GM18507 (cell line): ENCODE data around the gene TLR9.

Experiments
- DNase-seq: peaks from one replicate; pipeline ENCODE4 v3.0.0; 2011; ENCODE audit warnings: low read depth; ENCODE audit not compliant: insufficient read length; ENCODE audit errors: extremely low spot score
- FAIRE-seq: peaks from 2 replicates; lab custom pipeline; 2011; peaks lifted over from hg19 to GRCh38; lab: Jason Lieb, UNC

Gene TLR9

GRCh38 chr3:52234516-52235447 lies 9.3 kb upstream of the TLR9 start:
- DNase-seq (no peak), FAIRE-seq (no peak)

- DNase-seq, result no peak
- FAIRE-seq, result no peak
Measured at GRCh38 chr3:52233968-52234367, 8.5 kb upstream of the TLR9 start.

DNA sequence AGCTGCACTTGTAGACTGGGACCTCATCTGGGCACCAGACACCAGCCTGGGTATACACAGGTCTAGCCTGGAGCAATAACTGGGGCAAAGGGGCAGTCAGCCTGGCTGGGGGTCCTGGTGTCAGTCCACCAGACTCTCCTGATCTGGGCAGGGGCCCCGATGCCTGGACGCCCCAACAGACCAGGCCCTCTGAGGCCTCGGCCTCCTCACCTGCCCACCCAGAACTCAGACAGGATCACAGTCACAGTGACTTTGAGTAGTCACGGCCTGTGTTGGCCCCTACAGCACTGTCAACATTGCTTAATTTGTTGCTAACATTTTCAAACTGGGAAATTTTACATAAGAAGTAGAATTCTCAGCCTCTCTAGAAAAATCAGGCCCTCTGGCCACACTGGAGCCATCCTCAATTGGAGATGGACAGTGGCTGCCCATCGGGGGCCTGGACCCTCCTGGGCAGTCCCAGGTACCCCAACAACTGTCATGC lies 7.7 kb upstream of the TLR9 start:
- FAIRE-seq, result no peak
- DNase-seq, result no peak

DNA sequence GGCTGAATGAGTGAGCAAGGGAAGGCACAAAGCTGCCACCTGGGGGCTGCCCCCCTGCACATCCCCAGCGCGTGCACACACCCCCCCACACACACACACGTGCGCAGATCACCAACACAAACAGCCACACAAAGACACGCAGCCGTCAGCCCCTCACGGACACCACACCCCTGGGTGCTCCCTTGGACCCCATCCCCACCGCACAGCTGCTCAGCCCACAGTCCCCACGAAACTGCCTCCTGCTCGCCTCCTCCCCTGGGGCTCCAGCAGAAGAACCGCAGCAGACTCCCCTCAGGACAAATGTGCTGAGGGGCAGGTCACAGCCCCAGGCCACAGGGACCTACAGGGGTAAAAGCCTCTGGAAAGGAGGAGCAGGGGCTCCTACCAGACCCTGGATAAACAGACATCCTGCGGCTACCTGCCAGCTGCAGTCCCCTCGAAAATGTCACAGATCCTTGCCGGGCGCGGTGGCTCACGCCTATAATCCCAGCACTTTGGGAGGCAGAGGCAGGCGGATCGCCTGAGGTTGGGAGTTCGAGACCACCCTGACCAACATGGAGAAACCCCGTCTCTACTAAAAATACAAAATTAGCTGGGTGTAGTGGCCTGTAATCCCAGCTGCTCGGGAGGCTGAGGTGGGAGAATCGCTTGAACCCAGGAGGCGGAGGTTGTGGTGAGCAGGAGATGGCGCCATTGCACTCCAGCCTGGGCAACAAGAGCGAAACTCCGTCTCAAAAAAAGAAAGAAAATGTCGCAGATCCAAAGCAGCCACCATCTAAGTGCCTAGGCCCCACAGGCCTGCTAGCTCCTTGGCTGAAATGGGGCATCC lies 7.0 kb upstream of the TLR9 start:
- FAIRE-seq (no peak), DNase-seq (no peak)

DNA sequence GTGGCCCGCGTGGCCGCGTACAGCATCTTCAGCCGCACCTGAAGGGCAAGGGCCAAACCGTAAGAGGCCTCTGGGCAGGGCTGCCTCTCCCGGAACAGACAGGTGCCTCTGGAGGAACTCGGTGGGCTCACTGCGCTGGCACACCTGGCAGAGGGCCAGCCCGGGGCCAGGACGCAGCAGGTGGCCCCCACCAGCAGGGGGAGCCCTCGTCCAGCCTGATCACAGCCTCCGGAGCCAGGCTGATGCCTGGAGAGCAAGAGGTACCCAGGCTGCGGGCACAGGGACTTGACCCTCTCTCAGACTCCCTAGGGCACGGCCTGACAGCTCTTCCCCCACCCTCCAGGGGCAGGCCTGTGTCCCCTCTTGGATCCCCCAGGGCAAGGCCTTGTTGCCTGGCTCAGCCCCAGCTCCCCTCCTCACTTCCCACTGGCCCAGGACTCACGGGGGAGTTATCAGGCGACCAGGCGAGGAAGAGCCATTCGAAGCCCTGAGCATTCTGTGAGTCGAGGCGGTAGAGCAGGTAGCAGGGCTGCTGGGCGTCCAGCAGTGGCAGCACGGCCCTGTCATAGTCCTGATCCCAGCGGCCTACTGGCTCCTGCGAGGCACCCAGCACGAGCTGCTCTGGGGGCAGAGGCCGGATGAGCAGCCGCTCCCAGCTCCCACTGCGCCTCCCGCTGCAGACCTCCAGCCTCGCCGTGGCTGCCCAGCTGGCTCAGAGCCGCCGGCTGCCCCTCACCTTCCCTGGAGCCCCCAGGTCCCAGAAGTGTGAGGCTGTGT lies 6.2 kb upstream of the TLR9 start:
- FAIRE-seq, result no peak

DNA sequence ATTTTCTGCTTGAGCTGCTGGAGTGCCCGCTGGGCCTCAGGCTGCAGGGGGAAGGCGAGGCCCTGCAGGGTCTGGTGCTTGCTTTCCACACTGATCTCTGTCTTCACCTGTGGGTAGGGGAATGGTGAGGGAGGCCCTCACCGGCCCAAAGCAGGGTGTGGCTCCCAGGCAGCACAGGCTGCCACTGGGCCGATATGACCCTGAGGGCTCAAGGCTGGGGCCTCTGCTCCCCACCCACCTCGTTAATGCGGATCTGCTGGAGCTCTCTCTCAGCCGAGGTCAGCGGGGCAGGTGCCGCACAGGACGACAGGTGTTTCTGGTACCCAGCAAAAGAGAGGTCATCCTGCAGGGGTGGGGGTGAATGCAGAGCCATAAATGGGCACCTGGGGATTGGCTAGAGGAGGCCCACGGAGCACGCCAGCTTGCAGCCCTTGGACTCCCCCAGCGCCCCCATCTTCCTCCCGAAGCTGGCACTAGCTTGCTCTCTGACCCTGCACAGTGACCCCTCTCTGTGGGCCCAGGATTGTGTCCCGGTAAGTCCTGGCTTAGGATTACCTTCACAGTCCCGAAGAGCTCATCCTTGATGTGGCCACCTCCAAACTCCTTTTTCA lies 5.5 kb upstream of the TLR9 start:
- no peak for FAIRE-seq
- DNase-seq, result no peak

More for the DNA sequence above, 6.2 kb upstream of the TLR9 start:
- no peak for DNase-seq

DNA sequence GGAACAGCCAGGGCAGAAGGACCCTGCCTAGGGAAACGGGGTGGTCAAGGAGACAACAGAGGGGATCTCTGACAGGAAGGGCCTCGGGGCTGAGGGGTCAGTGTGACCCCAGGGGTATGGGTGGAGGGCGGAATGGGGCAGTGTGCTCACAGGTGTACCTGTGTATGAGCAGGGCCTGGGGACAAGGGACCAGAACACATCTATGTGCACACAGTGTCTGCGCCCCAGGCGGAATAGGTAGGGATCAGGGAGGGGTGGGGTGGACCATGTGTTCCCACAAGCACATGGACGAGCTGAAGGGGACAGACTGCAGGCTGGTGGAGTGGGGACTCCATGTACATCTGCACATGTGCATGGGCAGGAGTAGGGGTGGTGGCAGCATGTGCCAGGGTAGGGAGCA lies 5.0 kb upstream of the TLR9 start:
- no peak for DNase-seq
- no peak for FAIRE-seq

GRCh38 chr3:52229656-52230055 lies 4.2 kb upstream of the TLR9 start:
- DNase-seq, result no peak
- FAIRE-seq, result no peak

GRCh38 chr3:52228751-52229291 lies 3.4 kb upstream of the TLR9 start:
- FAIRE-seq (no peak), DNase-seq (no peak)

DNA sequence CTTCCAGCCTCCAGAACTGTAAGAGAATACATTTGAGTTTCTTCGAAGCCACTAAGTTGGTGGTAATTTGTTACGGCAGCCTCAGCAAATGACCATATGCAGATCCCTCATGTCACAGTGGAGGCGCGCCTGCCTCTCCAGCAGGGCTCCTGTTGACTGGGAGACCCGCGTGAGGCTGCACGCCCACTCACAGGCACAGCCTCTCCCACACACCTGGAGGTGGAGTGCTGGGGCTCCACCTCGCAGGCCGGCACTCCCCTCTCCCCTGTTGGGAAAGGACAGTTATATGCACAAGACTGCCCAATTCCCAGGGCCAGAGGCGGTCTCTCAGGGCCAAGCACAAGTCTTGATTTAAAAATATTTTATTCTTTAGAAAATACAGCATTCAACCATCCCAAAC lies 2.8 kb upstream of the TLR9 start:
- no peak for DNase-seq
- no peak for FAIRE-seq

DNA sequence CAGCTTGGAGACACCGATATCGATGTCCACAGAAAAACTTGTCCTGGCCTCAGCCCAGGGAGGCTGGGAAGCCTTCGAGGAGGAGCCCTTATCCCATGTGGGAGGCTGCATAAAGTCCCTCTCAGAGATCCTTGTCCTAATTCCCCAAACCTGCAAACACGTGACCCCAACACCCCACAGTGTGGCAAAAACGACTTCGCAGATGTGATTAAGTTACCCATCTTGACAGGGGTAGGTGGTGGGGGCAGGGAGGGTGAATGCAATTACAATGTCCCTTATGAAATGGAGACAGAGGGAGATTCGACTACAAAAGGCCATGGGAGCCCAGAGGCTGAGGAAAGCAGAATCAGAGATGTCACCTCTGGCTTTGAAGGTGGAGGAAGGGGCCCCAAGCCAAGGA lies 2.3 kb upstream of the TLR9 start:
- DNase-seq, result no peak
- FAIRE-seq, result no peak

GRCh38 chr3:52227117-52227516 lies 1.7 kb upstream of the TLR9 start:
- FAIRE-seq, result no peak
- no peak for DNase-seq

- DNase-seq (no peak), FAIRE-seq (no peak)
Measured at GRCh38 chr3:52226229-52226817, 878 bp upstream of the TLR9 start.

DNA sequence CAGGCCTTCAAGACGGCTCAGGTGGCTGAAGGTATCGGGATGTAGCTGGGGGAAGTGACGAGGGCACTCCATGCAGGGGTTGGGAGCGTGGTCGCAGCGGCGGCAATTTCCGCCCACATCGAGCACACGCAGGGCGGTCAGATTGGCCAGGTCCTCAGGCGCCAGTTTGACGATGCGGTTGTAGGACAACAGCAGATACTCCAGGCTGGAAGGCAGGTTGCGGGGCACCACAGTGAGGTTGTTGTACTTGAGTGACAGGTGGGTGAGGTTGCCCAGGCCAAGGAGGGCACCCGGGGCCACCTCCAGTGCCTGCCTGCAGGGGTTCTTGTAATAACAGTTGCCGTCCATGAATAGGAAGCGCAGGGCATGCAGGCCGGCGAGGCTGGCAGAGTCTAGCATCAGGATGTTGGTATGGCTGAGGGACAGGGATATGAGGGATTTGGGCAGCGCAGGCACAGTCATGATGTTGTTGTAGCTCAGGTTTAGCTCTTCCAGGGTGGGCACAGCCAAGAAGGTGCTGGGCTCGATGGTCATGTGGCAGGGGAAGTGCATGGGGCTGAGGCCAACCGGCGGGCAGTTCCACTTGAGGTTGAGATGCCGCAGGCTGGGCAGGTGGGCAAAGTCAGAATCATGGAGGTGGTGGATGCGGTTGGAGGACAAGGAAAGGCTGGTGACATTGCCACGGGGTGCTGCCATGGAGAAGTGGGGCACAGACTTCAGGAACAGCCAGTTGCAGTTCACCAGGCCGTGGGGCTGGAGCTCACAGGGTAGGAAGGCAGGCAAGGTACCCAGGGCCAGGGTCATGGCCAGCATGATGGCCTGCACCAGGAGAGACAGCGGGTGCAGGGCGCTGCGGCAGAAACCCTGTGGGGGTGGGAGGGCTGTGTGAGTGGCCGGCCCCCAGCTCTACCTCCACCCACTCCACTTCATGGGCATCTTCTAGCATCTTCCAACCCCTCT lies 1.7 kb downstream of the TLR9 start:
- FAIRE-seq, result no peak

DNA sequence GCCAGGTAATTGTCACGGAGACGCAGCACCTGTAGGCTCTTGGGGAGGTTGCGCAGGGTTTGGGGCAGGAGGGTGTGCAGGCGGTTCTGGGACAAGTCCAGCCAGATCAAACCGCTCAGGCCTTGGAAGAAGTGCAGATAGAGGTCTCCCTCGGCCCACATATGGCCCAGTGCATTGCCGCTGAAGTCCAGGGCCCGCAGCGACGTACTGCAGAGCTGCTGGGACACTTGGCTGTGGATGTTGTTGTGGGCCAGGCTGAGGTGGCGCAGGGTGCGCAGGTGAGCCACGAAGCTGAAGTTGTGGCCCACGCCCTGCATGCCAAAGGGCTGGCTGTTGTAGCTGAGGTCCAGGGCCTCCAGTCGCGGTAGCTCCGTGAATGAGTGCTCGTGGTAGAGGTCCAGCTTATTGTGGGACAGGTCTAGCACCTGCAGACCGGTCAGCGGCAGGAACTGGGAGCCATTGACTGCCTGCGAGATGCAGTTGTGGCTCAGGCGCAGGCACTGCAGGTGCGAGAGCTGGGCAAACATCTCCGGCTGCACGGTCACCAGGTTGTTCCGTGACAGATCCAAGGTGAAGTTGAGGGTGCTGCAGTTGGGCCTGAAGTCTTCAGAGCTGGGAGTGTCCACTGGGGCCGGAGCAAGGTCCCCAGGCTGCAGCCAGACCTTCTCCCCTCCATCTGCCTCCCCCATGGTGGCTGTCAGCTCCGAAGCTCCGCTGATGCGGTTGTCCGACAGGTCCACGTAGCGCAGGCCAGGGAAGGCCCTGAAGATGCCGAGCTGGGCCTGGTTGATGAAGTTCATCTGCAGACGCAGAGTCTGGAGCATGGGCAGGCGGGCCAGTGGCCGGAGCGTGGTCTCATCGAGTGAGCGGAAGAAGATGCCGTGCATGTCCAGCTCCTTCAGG lies 2.9 kb downstream of the TLR9 start:
- DNase-seq, result no peak
- FAIRE-seq, result no peak

More for the DNA sequence above, 1.7 kb downstream of the TLR9 start:
- DNase-seq, result no peak

GRCh38 chr3:52221563-52222318 lies 3.7 kb downstream of the TLR9 start:
- FAIRE-seq (no peak), DNase-seq (no peak)
